Activated T-helper 9 cell treated with anti-CD3 and anti-CD28 coated beads, Interleukin-2, amount 50 U/mL, for 16 hours (primary cell): Measurements from ENCODE around the gene TNFRSF25.
"Not testable (repeated sequence)": the region's sequence is repeated elsewhere in the genome, so short reads cannot be mapped to it uniquely, and the experiment has no call there.

Experiments
- DNase-seq: peaks from one replicate; pipeline ENCODE4 v3.0.0-alpha.2; 2020; ENCODE audit warnings: low read depth

The TNFRSF25 gene

GRCh38 chr1:6470132-6471085, 4.4 kb upstream of the TNFRSF25 start:
- DNase-seq = no peak

DNA sequence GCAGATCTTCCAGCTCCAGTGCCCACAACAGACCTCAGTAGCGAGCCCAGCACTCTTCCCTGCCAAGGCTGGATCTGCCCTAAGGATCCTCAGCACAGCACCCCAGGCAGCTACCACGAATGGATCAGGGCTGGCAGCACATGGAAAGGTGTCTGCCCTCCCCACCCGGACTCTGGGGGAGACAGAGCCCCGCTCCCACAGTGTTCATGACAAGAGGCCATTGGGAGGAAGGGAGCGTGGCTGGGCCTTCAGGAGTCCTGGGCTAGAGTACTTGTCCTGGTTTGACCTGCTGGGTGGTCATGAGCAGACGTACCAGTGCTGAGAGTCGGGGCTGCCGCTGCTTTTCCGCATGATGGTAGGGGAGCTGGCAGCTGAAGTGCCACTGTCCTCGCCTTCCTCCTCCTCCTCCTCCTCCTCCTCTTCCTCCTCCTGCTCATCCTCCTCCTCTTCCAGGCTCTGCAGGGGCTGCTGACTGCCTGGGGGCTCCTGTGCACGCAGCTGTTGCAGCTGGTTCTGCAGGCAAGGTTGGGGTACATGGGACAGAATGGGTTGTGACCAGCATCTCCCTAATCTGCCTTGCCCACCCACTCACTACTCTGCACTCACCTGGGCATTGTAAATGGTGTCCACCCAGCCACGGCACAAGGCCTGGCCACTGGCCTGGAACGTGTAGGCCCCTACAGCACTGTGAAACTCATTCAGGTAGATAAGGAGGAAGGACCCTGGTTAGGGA, 2.9 kb upstream of the TNFRSF25 start:
- no peak for DNase-seq

DNA sequence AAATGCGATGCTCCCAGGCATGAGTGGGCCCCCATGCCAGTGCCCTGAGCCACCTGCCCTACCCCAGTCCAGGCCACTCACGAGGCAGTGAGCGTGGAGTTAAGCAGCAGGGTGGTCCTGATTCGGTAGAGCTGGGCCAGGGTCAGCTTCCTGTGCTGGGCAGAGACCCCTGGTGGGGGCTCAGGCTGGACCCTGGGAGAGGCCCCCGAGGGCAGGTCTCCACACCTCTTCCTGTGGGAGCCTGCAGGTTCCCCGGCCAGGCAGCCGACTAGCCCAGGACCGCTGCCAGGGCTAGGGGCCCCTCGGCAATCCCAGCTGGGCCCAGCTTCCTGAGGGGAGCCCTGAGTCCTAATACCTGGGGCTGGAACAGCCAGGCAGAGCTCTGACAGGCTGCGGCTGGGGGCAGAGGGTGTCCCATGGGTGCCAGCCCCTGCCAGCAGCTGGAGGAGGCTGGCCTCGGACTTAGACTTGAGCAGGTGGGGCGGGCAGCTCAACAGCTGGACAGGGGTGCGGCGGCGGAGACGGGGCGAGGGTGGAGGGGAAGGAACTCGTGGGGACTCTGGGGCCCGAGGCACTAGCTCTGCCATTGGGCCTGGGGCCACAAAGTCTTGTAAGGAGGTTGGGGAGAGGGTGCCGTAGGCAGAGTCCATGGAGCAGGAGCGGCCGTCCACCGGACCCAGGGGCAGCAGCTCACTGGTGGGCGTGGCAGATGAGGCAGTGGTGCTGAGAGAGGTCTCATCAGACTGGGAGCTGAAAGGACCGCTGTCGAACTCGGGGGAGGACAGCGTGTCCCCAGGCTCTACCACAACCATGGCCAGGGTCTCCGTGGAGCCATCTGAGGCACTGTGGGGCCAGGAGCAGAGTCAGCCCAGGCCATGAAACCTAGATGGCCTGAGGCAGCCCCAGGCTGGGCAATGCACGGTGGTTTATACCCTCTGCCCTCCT, 2.0 kb upstream of the TNFRSF25 start:
- no peak for DNase-seq

- DNase-seq = no peak
Observed at GRCh38 chr1:6467224-6467623, 1.3 kb upstream of the TNFRSF25 start.

- no peak for DNase-seq
Observed at GRCh38 chr1:6466751-6467150, 778 bp upstream of the TNFRSF25 start.

DNA sequence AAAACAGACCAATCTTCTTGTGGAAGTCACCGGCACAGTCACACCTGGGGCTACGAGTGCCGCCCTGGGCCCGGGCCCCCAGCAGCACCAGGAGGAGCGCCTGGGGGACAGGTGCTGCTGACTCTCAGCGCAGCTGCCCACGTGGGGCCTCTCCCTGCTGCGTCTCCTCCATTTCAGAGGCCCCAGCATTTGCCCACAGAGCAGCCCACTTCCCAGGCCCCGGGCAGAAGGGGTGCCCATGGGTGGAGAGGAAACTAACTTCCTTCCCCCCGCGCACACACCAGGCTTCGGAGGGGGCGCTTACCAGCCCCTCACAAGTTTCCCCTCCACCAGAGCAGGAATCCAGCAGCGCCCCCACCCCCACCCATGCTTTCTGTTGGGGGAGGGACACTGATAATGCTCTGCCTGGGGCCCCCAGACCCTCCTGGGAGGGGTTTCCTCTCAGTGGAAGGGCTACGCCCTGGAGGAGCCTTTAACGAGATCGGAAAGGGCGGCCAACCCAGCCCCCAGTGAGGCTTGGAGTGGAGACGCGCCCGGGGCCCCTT, 440 bp downstream of the TNFRSF25 start:
- DNase-seq = peak; percentile 42

DNA sequence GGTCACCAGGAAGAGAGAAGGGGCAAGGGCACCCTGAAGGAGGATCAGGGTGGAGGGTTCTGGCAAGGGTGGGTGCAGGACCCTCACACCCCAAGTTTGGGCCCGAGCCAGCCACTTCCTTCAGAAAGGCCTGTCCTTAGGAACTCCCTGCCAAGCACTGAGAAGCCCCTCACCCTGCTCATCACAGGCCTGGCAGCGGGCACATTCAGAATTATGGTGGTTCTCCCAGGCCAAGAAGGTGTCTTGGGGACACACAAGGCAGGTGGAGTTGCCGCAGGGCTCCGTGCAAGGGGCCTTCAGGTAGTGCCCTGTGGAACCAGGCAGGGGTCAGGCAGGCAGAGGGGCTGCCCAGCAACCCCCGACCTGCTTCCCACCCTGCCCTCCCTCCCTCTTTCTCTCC, 1.1 kb downstream of the TNFRSF25 start:
- DNase-seq = no peak

GRCh38 chr1:6464514-6464836, 1.5 kb downstream of the TNFRSF25 start:
- DNase-seq = peak; percentile 41

DNA sequence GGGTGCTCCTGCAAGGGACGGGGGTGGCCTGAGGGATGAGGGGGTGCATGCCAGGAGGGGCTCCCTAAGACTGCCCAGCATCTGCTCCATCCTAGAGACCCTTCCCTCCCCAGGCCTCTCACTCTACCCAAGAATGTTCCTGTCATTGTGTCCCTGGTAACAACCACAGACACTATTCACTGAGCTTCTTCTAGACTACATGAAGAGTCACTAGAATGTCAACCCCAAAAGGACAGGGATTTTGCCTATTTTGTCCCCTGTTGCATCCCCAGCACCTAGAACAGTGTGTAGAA, 2.9 kb downstream of the TNFRSF25 start:
- no peak for DNase-seq

GRCh38 chr1:6462412-6463119, 3.4 kb downstream of the TNFRSF25 start:
- no peak for DNase-seq

DNA sequence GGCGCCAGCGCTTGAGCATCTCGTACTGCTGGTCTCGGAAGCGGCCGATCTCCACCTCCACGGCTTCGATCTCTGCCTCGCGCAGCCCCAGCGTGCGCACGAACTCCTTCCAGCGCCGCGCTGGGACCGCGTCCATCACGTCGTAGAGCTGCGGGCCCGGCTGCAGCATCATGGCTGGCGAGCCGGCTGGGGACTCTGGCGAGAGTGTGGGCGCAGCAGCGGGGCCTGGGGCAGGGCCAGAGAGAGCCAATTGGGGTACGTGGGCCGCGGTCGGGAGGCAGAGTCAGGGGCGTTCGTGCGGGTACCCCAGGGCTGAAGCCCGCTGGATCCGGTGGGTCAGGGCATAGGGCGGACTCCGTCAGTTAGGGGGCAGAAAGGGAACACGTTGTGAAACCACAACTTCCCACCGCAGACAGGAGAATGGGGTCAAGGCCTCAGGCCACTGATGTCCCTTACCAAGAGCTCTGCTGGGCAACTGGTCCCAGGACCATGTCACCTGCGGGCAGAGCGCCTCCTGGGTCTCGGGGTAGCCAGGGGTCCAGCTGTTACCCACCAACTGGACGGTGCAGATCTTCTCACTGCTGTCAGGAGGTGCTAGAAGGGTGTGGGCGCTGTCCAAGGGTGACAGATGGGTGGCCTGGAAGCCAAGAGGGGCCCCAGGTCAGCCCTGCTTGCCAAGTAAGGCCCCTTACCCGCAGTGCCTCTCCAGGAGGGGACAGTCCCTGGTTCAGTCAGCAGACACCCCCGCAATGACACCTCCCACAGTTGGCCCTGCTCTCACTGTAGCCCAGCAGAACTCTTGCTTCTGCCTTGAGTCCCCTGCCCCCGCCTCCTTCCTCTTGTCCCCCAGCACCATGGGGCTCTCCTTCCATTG, 4.2 kb downstream of the TNFRSF25 start:
- DNase-seq = no peak

DNA sequence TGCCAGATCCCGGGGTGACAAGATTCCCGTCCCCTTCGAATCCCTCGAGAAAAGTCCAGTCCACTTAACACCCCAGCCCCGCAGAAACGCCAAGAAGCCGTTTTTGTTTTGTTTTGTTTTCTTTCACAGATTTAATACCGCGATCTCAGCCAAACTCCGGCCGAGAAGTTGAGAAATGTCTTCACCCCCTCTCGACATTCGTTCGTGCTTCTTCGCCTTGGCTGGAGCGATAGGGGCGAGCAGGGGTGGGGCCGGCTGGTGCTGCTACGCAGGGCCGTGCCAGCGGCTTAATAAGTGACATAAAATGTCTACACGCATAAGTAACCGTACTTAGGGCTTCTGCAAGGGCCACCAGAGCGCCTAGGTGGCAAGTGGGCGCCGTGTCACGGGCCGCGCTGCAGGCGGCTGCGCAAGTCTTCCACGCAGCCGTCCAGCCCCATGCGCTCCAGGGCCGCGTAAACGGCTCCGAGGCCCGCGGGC, 4.9 kb downstream of the TNFRSF25 start:
- DNase-seq = no peak

- peak; percentile 91 for DNase-seq
Observed at GRCh38 chr1:6460301-6461050, 5.5 kb downstream of the TNFRSF25 start.

- peak; percentile 55 for DNase-seq
Observed at GRCh38 chr1:6459850-6460265, 6.1 kb downstream of the TNFRSF25 start.

- DNase-seq = no peak
Observed at GRCh38 chr1:6456800-6457466, 9.0 kb downstream of the TNFRSF25 start.

DNA sequence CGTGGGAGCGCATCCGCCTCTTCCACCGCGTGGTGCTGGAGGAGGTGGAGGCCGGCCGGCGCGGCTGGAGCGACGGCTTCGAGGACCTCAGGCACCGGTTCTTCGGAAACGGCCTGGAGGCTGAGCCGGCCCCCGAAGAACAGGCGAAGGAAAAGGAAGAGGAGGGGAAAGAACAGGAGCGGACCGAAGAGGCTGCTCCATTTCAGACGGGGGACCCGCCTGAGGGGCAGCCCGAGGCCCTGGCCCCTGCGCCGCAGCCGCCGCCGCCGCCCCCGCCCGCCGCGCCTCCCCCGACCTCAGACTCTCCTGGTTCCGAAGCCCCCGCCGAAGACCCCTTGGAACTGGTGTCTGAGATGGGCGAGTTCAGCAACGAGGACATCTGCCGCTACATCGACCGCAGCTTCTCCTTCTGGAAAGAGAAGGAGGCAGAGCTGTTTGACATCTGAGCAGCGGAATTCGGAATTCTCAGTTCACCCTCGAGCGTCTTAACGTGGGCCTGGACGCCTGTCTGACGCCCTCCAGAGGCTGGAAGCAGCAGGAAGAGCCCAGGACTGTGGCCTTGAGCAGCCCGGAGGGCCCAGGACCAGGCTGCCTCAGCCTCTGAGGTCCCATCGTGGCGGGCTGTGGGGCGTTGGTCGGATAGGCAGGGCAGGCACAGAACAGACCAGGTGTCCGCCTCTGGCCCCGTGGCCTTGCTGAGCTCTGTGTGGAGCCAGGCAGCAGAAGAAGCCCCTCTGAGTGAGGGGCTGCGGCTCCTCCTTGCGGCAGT, 10.0 kb downstream of the TNFRSF25 start:
- DNase-seq = not testable (repeated sequence)

- peak; percentile 34 for DNase-seq
Observed at GRCh38 chr1:6454856-6455751, 10.9 kb downstream of the TNFRSF25 start.
